WTC11 (cell line): ENCODE measurements around the gene ADGRF3. TPM values are rescaled to one million over a fixed set of nuclear protein-coding genes. Genes with fewer than 3 reads are reported as not detected.

Experiments
- ATAC-seq: fragments of 200-7000 bp; cut with Tn5 transposase; 2 replicates; pipeline ENCODE4 v1.10.0; 2021; ENCODE audit warnings: mild to moderate bottlenecking, moderate library complexity
- CTCF ChIA-PET: fragments of 300-600 bp; sonication (Branson Sonifier 250); formaldehyde crosslinking; loops from one replicate; lab custom pipeline; 2021; ENCODE audit warnings: antibody characterized with exemption; lab: Charles Lee
- POLR2A ChIA-PET: fragments of 350-600 bp; sonication (Branson Sonifier 250); formaldehyde crosslinking; loops from one replicate; lab custom pipeline; 2021; ENCODE audit warnings: antibody characterized with exemption; lab: Charles Lee
- DNase-seq: peaks from one replicate; pipeline ENCODE4 v3.0.0; 2021; ENCODE audit warnings: low spot score
- H3K27ac Mint-ChIP-seq: 2 replicates; pipeline ENCODE4 v1.8.0; 2021; ENCODE audit warnings: mixed read lengths
- H3K27me3 Mint-ChIP-seq: 2 replicates; pipeline ENCODE4 v1.8.0; 2021; ENCODE audit warnings: low read depth, mild to moderate bottlenecking, moderate library complexity, mixed read lengths
- H3K36me3 Mint-ChIP-seq: 2 replicates; pipeline ENCODE4 v1.8.0; 2021; ENCODE audit warnings: mixed read lengths
- H3K4me1 Mint-ChIP-seq: 2 replicates; pipeline ENCODE4 v1.8.0; 2022; ENCODE audit warnings: mixed read lengths
- H3K4me3 Mint-ChIP-seq: 2 replicates; pipeline ENCODE4 v1.8.0; 2021; ENCODE audit warnings: mild to moderate bottlenecking, moderate library complexity, mixed read lengths
- H3K9me3 Mint-ChIP-seq: 2 replicates; pipeline ENCODE4 v1.8.0; 2021; ENCODE audit warnings: mixed read lengths
- ATF2 ChIP-seq: sonication (generic); formaldehyde crosslinking; IDR thresholded peaks from 2 replicates; pipeline ENCODE4 v1.8.1; 2022; ENCODE audit warnings: low read depth, missing genetic modification reagents, borderline replicate concordance
- ELF4 ChIP-seq: sonication (generic); formaldehyde crosslinking; IDR thresholded peaks from 2 replicates; pipeline ENCODE4 v1.8.1; 2022; ENCODE audit warnings: low read depth, mild to moderate bottlenecking, moderate library complexity, missing genetic modification reagents
- FOXJ3 ChIP-seq: sonication (generic); formaldehyde crosslinking; IDR thresholded peaks from 2 replicates; pipeline ENCODE4 v1.9.0; 2021; ENCODE audit warnings: missing genetic modification reagents, mild to moderate bottlenecking, borderline replicate concordance
- FOXK1 ChIP-seq: sonication (generic); formaldehyde crosslinking; IDR thresholded peaks from 2 replicates; pipeline ENCODE4 v1.8.0; 2022; ENCODE audit warnings: mild to moderate bottlenecking, moderate library complexity, missing genetic modification reagents
- FOXP4 ChIP-seq: sonication (generic); formaldehyde crosslinking; IDR thresholded peaks from 2 replicates; pipeline ENCODE4 v1.8.0; 2022; ENCODE audit warnings: mild to moderate bottlenecking, missing genetic modification reagents
- GABPB1 ChIP-seq: sonication (generic); formaldehyde crosslinking; IDR thresholded peaks from 2 replicates; pipeline ENCODE4 v1.8.1; 2023; ENCODE audit warnings: mild to moderate bottlenecking, missing genetic modification reagents
- IRF2 ChIP-seq: sonication (generic); formaldehyde crosslinking; IDR thresholded peaks from 2 replicates; pipeline ENCODE4 v1.8.0; 2022; ENCODE audit warnings: low read depth, missing genetic modification reagents, borderline replicate concordance
- KAT7 ChIP-seq: sonication (generic); formaldehyde crosslinking; IDR thresholded peaks from 2 replicates; pipeline ENCODE4 v1.8.1; 2023; ENCODE audit warnings: missing genetic modification reagents, mild to moderate bottlenecking, borderline replicate concordance
- MYBL2 ChIP-seq: sonication (generic); formaldehyde crosslinking; IDR thresholded peaks from 2 replicates; pipeline ENCODE4 v1.8.1; 2023; ENCODE audit warnings: mild to moderate bottlenecking, moderate library complexity, missing genetic modification reagents
- NFYB ChIP-seq: sonication (generic); formaldehyde crosslinking; conservative IDR thresholded peaks from 2 replicates; pipeline ENCODE4 v1.8.0; 2022; ENCODE audit warnings: low read depth, missing genetic modification reagents
- NR1H2 ChIP-seq: sonication (generic); formaldehyde crosslinking; IDR thresholded peaks from 2 replicates; pipeline ENCODE4 v1.9.0; 2021; ENCODE audit warnings: mild to moderate bottlenecking, moderate library complexity, missing genetic modification reagents
- ZBTB43 ChIP-seq: sonication (generic); formaldehyde crosslinking; IDR thresholded peaks from 2 replicates; pipeline ENCODE4 v1.8.1; 2023; ENCODE audit warnings: mild to moderate bottlenecking, missing genetic modification reagents
- ZNF232 ChIP-seq: sonication (generic); formaldehyde crosslinking; IDR thresholded peaks from 2 replicates; pipeline ENCODE4 v1.8.0; 2022; ENCODE audit warnings: mild to moderate bottlenecking, missing genetic modification reagents
- ZNF317 ChIP-seq: sonication (generic); formaldehyde crosslinking; IDR thresholded peaks from 2 replicates; pipeline ENCODE4 v1.8.1; 2023; ENCODE audit warnings: low read depth, mild to moderate bottlenecking, moderate library complexity, missing genetic modification reagents, borderline replicate concordance
- ZSCAN18 ChIP-seq: fragments of 250-450 bp; sonication (Bioruptor Pico); IDR thresholded peaks from 2 replicates; pipeline ENCODE4 v2.1.2; 2022; ENCODE audit warnings: mild to moderate bottlenecking, moderate library complexity
- total RNA-seq: library from RNA; stranded (reverse); gene quantifications from 3 replicates; pipeline ENCODE4 v1.2.3, GENCODE V29; 2021
- TF ChIP-seq, protein P1 (sequence below): sonication (generic); formaldehyde crosslinking; IDR thresholded peaks from 2 replicates; pipeline ENCODE4 v1.8.1; 2022; ENCODE audit warnings: mild to moderate bottlenecking, missing genetic modification reagents, moderate library complexity, borderline replicate concordance
- TF ChIP-seq, protein P2 (sequence below): sonication (generic); formaldehyde crosslinking; conservative IDR thresholded peaks from 2 replicates; pipeline ENCODE4 v1.8.1; 2022; ENCODE audit warnings: mild to moderate bottlenecking, missing genetic modification reagents

Gene ADGRF3
- total RNA-seq, 1 experiment from 2014 or later: 0.48 TPM

- TF ChIP-seq NR1H2 (CRISPR knock-in tag) (no peak), ATF2 (CRISPR knock-in tag) (no peak)
Measured at GRCh38 chr2:26299471-26300101, 47.0 kb downstream of the ADGRF3 start (continued).

DNA sequence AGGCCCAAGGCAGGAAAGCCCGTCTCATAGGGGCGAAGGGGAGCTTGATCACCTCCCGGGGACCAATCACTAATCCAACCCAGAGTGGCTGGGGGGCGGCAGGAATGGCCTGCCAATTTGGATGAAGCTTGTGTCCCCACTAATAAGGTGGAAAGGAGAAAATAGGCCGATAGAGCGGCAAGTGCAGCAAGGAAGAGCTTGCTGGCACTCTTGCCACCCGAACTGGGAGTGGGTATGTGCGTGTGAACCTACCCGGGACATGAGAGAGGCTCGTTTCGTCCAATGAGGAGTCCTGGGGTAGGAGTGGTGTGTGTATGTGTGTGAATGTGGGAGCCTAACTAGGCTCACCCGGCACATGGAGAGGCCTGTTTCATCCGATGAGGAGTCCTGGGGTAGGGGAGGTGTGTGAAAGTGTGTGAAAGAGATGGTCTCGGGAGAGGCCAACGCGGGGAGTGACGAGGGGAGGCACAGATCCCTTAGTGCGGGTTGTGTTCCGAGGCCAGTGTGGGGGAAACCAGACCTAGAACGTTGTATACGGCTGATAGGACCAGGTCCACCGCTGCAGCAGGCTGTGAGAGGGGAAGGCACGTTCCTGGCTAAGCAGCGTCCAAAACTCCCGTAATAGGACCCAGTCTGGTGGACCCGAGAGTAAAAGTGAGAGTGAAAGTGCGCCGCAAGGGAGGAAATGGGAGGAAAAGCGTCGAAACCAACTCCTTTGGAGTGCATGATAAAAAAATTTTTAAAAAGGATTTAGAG, 47.8 kb downstream of the ADGRF3 start:
- no peak for DNase-seq

GRCh38 chr2:26298286-26298637, 48.3 kb downstream of the ADGRF3 start:
- peaks cover 3% of the 10 kb centered on the region; the same call in 1 of the 2 replicates for H3K9me3 Mint-ChIP-seq
- no peak overlapping the region for H3K4me3 Mint-ChIP-seq
- H3K4me1 Mint-ChIP-seq: no peaks in the 10 kb centered on the region
- H3K36me3 Mint-ChIP-seq: no peaks in the 10 kb centered on the region
- DNase-seq: peak; percentile 60
- peak; percentile 31 for ATAC-seq
- ChIA-PET POLR2A (interaction anchor here (0.6 to 3.6 kb wide), 2 partner anchors 51 to 55 kb away, joined by 7 to 27 read pairs; partner anchors contain the start of genes HADHA and HADHB), CTCF (interaction anchor here (0.6 to 1.6 kb wide), 4 partner anchors 16 to 147 kb away, joined by 4 to 7 read pairs (median 5); no protein-coding TSS in a partner anchor)
- no peak overlapping the region for H3K27ac Mint-ChIP-seq
- no peaks in the 10 kb centered on the region for H3K27me3 Mint-ChIP-seq
- no peak for TF ChIP-seq ZNF232 (CRISPR knock-in tag)
- TF ChIP-seq MYBL2 (CRISPR knock-in tag): no peak
- no peak for TF ChIP-seq IRF2 (CRISPR knock-in tag)
- TF ChIP-seq, protein P1, sequence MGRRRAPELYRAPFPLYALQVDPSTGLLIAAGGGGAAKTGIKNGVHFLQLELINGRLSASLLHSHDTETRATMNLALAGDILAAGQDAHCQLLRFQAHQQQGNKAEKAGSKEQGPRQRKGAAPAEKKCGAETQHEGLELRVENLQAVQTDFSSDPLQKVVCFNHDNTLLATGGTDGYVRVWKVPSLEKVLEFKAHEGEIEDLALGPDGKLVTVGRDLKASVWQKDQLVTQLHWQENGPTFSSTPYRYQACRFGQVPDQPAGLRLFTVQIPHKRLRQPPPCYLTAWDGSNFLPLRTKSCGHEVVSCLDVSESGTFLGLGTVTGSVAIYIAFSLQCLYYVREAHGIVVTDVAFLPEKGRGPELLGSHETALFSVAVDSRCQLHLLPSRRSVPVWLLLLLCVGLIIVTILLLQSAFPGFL (CRISPR knock-in tag): no peak
- TF ChIP-seq ZSCAN18 (CRISPR knock-in tag): no peak
- no peak for TF ChIP-seq ELF4

More for the DNA sequence above, 47.8 kb downstream of the ADGRF3 start:
- 0 out of 2 replicates have a peak, but pooled peaks have one; percentile 63 for TF ChIP-seq KAT7 (CRISPR knock-in tag)
- TF ChIP-seq, protein P2, sequence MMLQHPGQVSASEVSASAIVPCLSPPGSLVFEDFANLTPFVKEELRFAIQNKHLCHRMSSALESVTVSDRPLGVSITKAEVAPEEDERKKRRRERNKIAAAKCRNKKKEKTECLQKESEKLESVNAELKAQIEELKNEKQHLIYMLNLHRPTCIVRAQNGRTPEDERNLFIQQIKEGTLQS (CRISPR knock-in tag): no peak
- TF ChIP-seq NFYB (CRISPR knock-in tag): 0 out of 2 replicates have a peak, but pooled peaks have one; percentile 22
- TF ChIP-seq ZNF317: no peak
- peak; percentile 51; the same call in 1 of the 2 replicates for TF ChIP-seq FOXK1 (CRISPR knock-in tag)
- TF ChIP-seq MYBL2 (CRISPR knock-in tag): 0 out of 2 replicates have a peak, but pooled peaks have one; percentile 27
- TF ChIP-seq FOXP4 (CRISPR knock-in tag): peak; percentile 18; the same call in 1 of the 2 replicates
- TF ChIP-seq GABPB1 (CRISPR knock-in tag): no peak
- TF ChIP-seq ZBTB43 (CRISPR knock-in tag): peak; percentile 52; the same call in 1 of the 2 replicates
- no peak for TF ChIP-seq FOXJ3 (CRISPR knock-in tag)
- ChIA-PET CTCF (interaction anchor here (0.6 to 1.6 kb wide), 6 partner anchors 15 to 148 kb away, joined by 3 to 7 read pairs (median 5); no protein-coding TSS in a partner anchor), POLR2A (interaction anchor here (1.6 to 3.6 kb wide), 2 partner anchors 18 to 55 kb away, joined by 5 to 27 read pairs; partner anchors contain the start of genes HADHA and HADHB)
- H3K9me3 Mint-ChIP-seq: peaks cover 3% of the 10 kb centered on the region; the same call in 1 of the 2 replicates
- no peak overlapping the region for H3K4me3 Mint-ChIP-seq
- no peaks in the 10 kb centered on the region; the same call in 1 of the 2 replicates for H3K36me3 Mint-ChIP-seq
- H3K4me1 Mint-ChIP-seq: no peaks in the 10 kb centered on the region
- no peaks in the 10 kb centered on the region for H3K27me3 Mint-ChIP-seq
- ATAC-seq: peak; percentile 61
- H3K27ac Mint-ChIP-seq: no peak overlapping the region
